ENCODE measurements around the gene SIRT1.

The SIRT1 gene

GRCh38 chr10:67917679-67918078 lies 33.2 kb downstream of the SIRT1 start:
- Histone ChIP-seq H3F3A (ENCODE audit: insufficient read depth) (peaks cover 36% of the 10 kb centered on the region; the same call in 1 of the 2 replicates), H3K79me2 (ENCODE audit: insufficient read depth, low read length) (no peaks in the 10 kb centered on the region), H3K9me3 (ENCODE audit: insufficient read depth, low read length) (no peaks in the 10 kb centered on the region), H3K9me2 (replicated peaks; ENCODE audit: insufficient read depth, low read length) (no peaks in the 10 kb centered on the region), H3K4me3 (ENCODE audit: insufficient read depth, low read length, poor library complexity, severe bottlenecking) (no peak overlapping the region), H3K27ac (ENCODE audit: low read depth, low read length) (no peak overlapping the region), H4K20me1 (ENCODE audit: low read depth, low read length) (no peaks in the 10 kb centered on the region), H3K9ac (ENCODE audit: low read length) (no peak overlapping the region), H3K27me3 (ENCODE audit: low read length) (no peaks in the 10 kb centered on the region), H3K36me3 (ENCODE audit: low read length) (peaks cover 50% of the 10 kb centered on the region), H2AFZ (ENCODE audit: low read depth, low read length, severe bottlenecking) (no peak overlapping the region), H3K4me2 (ENCODE audit: low read depth, low read length, poor library complexity, severe bottlenecking) (no peak overlapping the region)
- TF ChIP-seq EZH2phosphoT487 (conservative IDR thresholded peaks at IDR 0.05; ENCODE audit: low read length) = no peak
- TF ChIP-seq CTCF (IDR thresholded peaks at IDR 0.05; ENCODE audit: insufficient read depth, low read length, poor library complexity, severe bottlenecking) = no peak

- Histone ChIP-seq H3K27ac (ENCODE audit: low read depth, low read length) (no peak overlapping the region), H3K4me2 (ENCODE audit: low read depth, low read length, poor library complexity, severe bottlenecking) (no peak overlapping the region), H3K36me3 (ENCODE audit: low read length) (peaks cover 41% of the 10 kb centered on the region), H3K9ac (ENCODE audit: low read length) (no peak overlapping the region), H3K4me3 (ENCODE audit: insufficient read depth, low read length, poor library complexity, severe bottlenecking) (no peak overlapping the region), H3K79me2 (ENCODE audit: insufficient read depth, low read length) (no peaks in the 10 kb centered on the region), H3F3A (ENCODE audit: insufficient read depth) (peaks cover 35% of the 10 kb centered on the region; the same call in 1 of the 2 replicates), H4K20me1 (ENCODE audit: low read depth, low read length) (no peaks in the 10 kb centered on the region), H2AFZ (ENCODE audit: low read depth, low read length, severe bottlenecking) (no peak overlapping the region), H3K9me2 (replicated peaks; ENCODE audit: insufficient read depth, low read length) (no peaks in the 10 kb centered on the region), H3K27me3 (ENCODE audit: low read length) (no peaks in the 10 kb centered on the region), H3K9me3 (ENCODE audit: insufficient read depth, low read length) (no peaks in the 10 kb centered on the region)
- TF ChIP-seq EZH2phosphoT487 (conservative IDR thresholded peaks at IDR 0.05; ENCODE audit: low read length) (no peak), CTCF (IDR thresholded peaks at IDR 0.05; ENCODE audit: insufficient read depth, low read length, poor library complexity, severe bottlenecking) (no peak)
Measured at GRCh38 chr10:67921065-67921464, 36.6 kb downstream of the SIRT1 start.

GRCh38 chr10:67923551-67923950 lies 39.1 kb downstream of the SIRT1 start:
- no peak overlapping the region for H2AFZ ChIP-seq (ENCODE audit: low read depth, low read length, severe bottlenecking)
- H4K20me1 ChIP-seq (ENCODE audit: low read depth, low read length) = no peaks in the 10 kb centered on the region
- no peak overlapping the region for H3K9ac ChIP-seq (ENCODE audit: low read length)
- H3K36me3 ChIP-seq (ENCODE audit: low read length) = peaks cover 24% of the 10 kb centered on the region
- no peaks in the 10 kb centered on the region for H3K9me3 ChIP-seq (ENCODE audit: insufficient read depth, low read length)
- no peak overlapping the region for H3K27ac ChIP-seq (ENCODE audit: low read depth, low read length)
- H3K4me2 ChIP-seq (ENCODE audit: low read depth, low read length, poor library complexity, severe bottlenecking) = no peak overlapping the region
- no peak for TF ChIP-seq CTCF (IDR thresholded peaks at IDR 0.05; ENCODE audit: insufficient read depth, low read length, poor library complexity, severe bottlenecking)
- TF ChIP-seq EZH2phosphoT487 (conservative IDR thresholded peaks at IDR 0.05; ENCODE audit: low read length) = no peak
- H3K27me3 ChIP-seq (ENCODE audit: low read length) = no peaks in the 10 kb centered on the region
- H3K4me3 ChIP-seq (ENCODE audit: insufficient read depth, low read length, poor library complexity, severe bottlenecking) = no peak overlapping the region
- peaks cover 19% of the 10 kb centered on the region; the same call in 1 of the 2 replicates for H3F3A ChIP-seq (ENCODE audit: insufficient read depth)
- H3K79me2 ChIP-seq (ENCODE audit: insufficient read depth, low read length) = no peaks in the 10 kb centered on the region
- H3K9me2 ChIP-seq (replicated peaks; ENCODE audit: insufficient read depth, low read length) = no peaks in the 10 kb centered on the region

Data from SU-DHL-6 (cell line).